Activated CD4-positive, CD25-positive, alpha-beta regulatory T cell treated with anti-CD3 and anti-CD28 coated beads, Interleukin-2, amount 50 U/mL, for 72 hours (primary cell): Measurements from ENCODE around the gene CABYR.
"Not testable (repeated sequence)": the region's sequence is repeated elsewhere in the genome, so short reads cannot be mapped to it uniquely, and the experiment has no call there.

Experiments
- DNase-seq: peaks from one replicate; pipeline ENCODE4 v3.0.0; 2021

The CABYR gene

GRCh38 chr18:24130494-24130893, 8.4 kb upstream of the CABYR start:
- DNase-seq: no peak

GRCh38 chr18:24136967-24137373, 1.9 kb upstream of the CABYR start:
- DNase-seq: no peak

GRCh38 chr18:24138409-24138788, 463 bp upstream of the CABYR start:
- DNase-seq: no peak

- DNase-seq: no peak
These were observed 1.8 kb downstream of the CABYR start for GRCh38 chr18:24140697-24141096.

- no peak for DNase-seq
These were observed 3.5 kb downstream of the CABYR start for GRCh38 chr18:24142376-24142775.

- not testable (repeated sequence) for DNase-seq
These were observed 10.7 kb downstream of the CABYR start for GRCh38 chr18:24149591-24149990.

GRCh38 chr18:24153397-24153796, 14.5 kb downstream of the CABYR start:
- no peak for DNase-seq

- DNase-seq: no peak
These were observed 19.0 kb downstream of the CABYR start for GRCh38 chr18:24157855-24158254.

GRCh38 chr18:24160086-24160485, 21.2 kb downstream of the CABYR start:
- no peak for DNase-seq

- no peak for DNase-seq
These were observed 22.4 kb downstream of the CABYR start for GRCh38 chr18:24161304-24161703.

- no peak for DNase-seq
These were observed 29.6 kb downstream of the CABYR start for GRCh38 chr18:24168496-24168895.

GRCh38 chr18:24170360-24170759, 31.5 kb downstream of the CABYR start:
- DNase-seq: no peak

- no peak for DNase-seq
These were observed 35.1 kb downstream of the CABYR start for GRCh38 chr18:24173997-24174396.

- DNase-seq: peak; percentile 52
These were observed 38.0 kb downstream of the CABYR start for GRCh38 chr18:24176727-24177416.

- DNase-seq: no peak
These were observed 38.8 kb downstream of the CABYR start for GRCh38 chr18:24177499-24178133.

GRCh38 chr18:24180048-24180447, 41.2 kb downstream of the CABYR start:
- DNase-seq: no peak

- DNase-seq: no peak
These were observed 42.9 kb downstream of the CABYR start for GRCh38 chr18:24181806-24182205.

GRCh38 chr18:24185805-24186204, 46.9 kb downstream of the CABYR start:
- DNase-seq: no peak

- no peak for DNase-seq
These were observed 48.2 kb downstream of the CABYR start for GRCh38 chr18:24187049-24187448.

- DNase-seq: no peak
These were observed 48.8 kb downstream of the CABYR start for GRCh38 chr18:24187689-24188088.

GRCh38 chr18:24188120-24188519, 49.3 kb downstream of the CABYR start:
- no peak for DNase-seq

GRCh38 chr18:24189007-24189528, 50.2 kb downstream of the CABYR start:
- no peak for DNase-seq

GRCh38 chr18:24189664-24190346, 50.9 kb downstream of the CABYR start:
- no peak for DNase-seq

GRCh38 chr18:24190590-24190989, 51.7 kb downstream of the CABYR start:
- DNase-seq: no peak
